ENCODE results near the gene SYT5. TPM values are rescaled to one million over a fixed set of nuclear protein-coding genes. Genes with fewer than 3 reads are reported as not detected.

The SYT5 gene
- total RNA-seq, 1 donor, result not detected

GRCh38 chr19:55223291-55224037 lies 43.4 kb upstream of the SYT5 start:
- H3K36me3 ChIP-seq (ENCODE audit: insufficient read depth, low read length), result peaks cover 6% of the 10 kb centered on the region
- H3K79me2 ChIP-seq (ENCODE audit: insufficient read depth, low read length), result no peaks in the 10 kb centered on the region
- no peak overlapping the region for H2AFZ ChIP-seq (ENCODE audit: low read length)
- peak; percentile 72 for DNase-seq (ENCODE audit: insufficient read length, low spot score, missing footprints)
- no peak overlapping the region for H3K4me3 ChIP-seq (ENCODE audit: insufficient read depth, low read length)
- no peaks in the 10 kb centered on the region for H3K27me3 ChIP-seq (ENCODE audit: insufficient read depth, low read length)
- no peak for TF ChIP-seq CTCF (IDR thresholded peaks at IDR 0.05; ENCODE audit: extremely low read depth, low read depth, low read length)
- no peaks in the 10 kb centered on the region for H3K9me3 ChIP-seq (ENCODE audit: low read depth, low read length)
- H3K4me2 ChIP-seq (ENCODE audit: insufficient read depth, low read length), result no peak overlapping the region
- no peak overlapping the region for H3K27ac ChIP-seq (ENCODE audit: low read depth, low read length)
- peaks cover 10% of the 10 kb centered on the region for H4K20me1 ChIP-seq (ENCODE audit: insufficient read depth, low read length)
- no peaks in the 10 kb centered on the region for H3K4me1 ChIP-seq (ENCODE audit: insufficient read depth, low read length)

GRCh38 chr19:55220525-55220924 lies 40.4 kb upstream of the SYT5 start:
- H3K36me3 ChIP-seq (ENCODE audit: insufficient read depth, low read length), result no peaks in the 10 kb centered on the region
- H3K4me2 ChIP-seq (ENCODE audit: insufficient read depth, low read length), result no peak overlapping the region
- no peak overlapping the region for H3K27ac ChIP-seq (ENCODE audit: low read depth, low read length)
- no peak overlapping the region for H2AFZ ChIP-seq (ENCODE audit: low read length)
- DNase-seq (ENCODE audit: insufficient read length, low spot score, missing footprints), result peak; percentile 69
- peaks cover 5% of the 10 kb centered on the region for H4K20me1 ChIP-seq (ENCODE audit: insufficient read depth, low read length)
- no peaks in the 10 kb centered on the region for H3K9me3 ChIP-seq (ENCODE audit: low read depth, low read length)
- H3K4me3 ChIP-seq (ENCODE audit: insufficient read depth, low read length), result no peak overlapping the region
- peaks cover 9% of the 10 kb centered on the region for H3K4me1 ChIP-seq (ENCODE audit: insufficient read depth, low read length)
- no peak for TF ChIP-seq CTCF (IDR thresholded peaks at IDR 0.05; ENCODE audit: extremely low read depth, low read depth, low read length)
- H3K79me2 ChIP-seq (ENCODE audit: insufficient read depth, low read length), result no peaks in the 10 kb centered on the region
- H3K27me3 ChIP-seq (ENCODE audit: insufficient read depth, low read length), result no peaks in the 10 kb centered on the region

GRCh38 chr19:55216461-55217198 lies 36.5 kb upstream of the SYT5 start:
- H4K20me1 ChIP-seq (ENCODE audit: insufficient read depth, low read length), result peaks cover 3% of the 10 kb centered on the region
- H2AFZ ChIP-seq (ENCODE audit: low read length), result no peak overlapping the region
- TF ChIP-seq CTCF (IDR thresholded peaks at IDR 0.05; ENCODE audit: extremely low read depth, low read depth, low read length), result no peak

GRCh38 chr19:55213547-55213946 lies 33.5 kb upstream of the SYT5 start:
- peaks cover 4% of the 10 kb centered on the region for H3K9me3 ChIP-seq (ENCODE audit: low read depth, low read length)
- H4K20me1 ChIP-seq (ENCODE audit: insufficient read depth, low read length), result peaks cover 5% of the 10 kb centered on the region
- TF ChIP-seq CTCF (IDR thresholded peaks at IDR 0.05; ENCODE audit: extremely low read depth, low read depth, low read length), result no peak
- peaks cover 25% of the 10 kb centered on the region for H3K4me1 ChIP-seq (ENCODE audit: insufficient read depth, low read length)
- DNase-seq (ENCODE audit: insufficient read length, low spot score, missing footprints), result no peak
- no peak overlapping the region for H3K27ac ChIP-seq (ENCODE audit: low read depth, low read length)
- H3K27me3 ChIP-seq (ENCODE audit: insufficient read depth, low read length), result no peaks in the 10 kb centered on the region
- H3K79me2 ChIP-seq (ENCODE audit: insufficient read depth, low read length), result no peaks in the 10 kb centered on the region
- no peak overlapping the region for H3K4me2 ChIP-seq (ENCODE audit: insufficient read depth, low read length)
- H3K36me3 ChIP-seq (ENCODE audit: insufficient read depth, low read length), result no peaks in the 10 kb centered on the region
- no peak overlapping the region for H2AFZ ChIP-seq (ENCODE audit: low read length)
- H3K4me3 ChIP-seq (ENCODE audit: insufficient read depth, low read length), result no peak overlapping the region

More at GRCh38 chr19:55216461-55217198, 36.5 kb upstream of the SYT5 start:
- Histone ChIP-seq H3K27me3 (ENCODE audit: insufficient read depth, low read length) (no peaks in the 10 kb centered on the region), H3K4me2 (ENCODE audit: insufficient read depth, low read length) (peak overlapping the region; percentile 83), H3K79me2 (ENCODE audit: insufficient read depth, low read length) (no peaks in the 10 kb centered on the region), H3K36me3 (ENCODE audit: insufficient read depth, low read length) (no peaks in the 10 kb centered on the region), H3K27ac (ENCODE audit: low read depth, low read length) (peak overlapping the region; percentile 58), H3K4me1 (ENCODE audit: insufficient read depth, low read length) (peaks cover 9% of the 10 kb centered on the region), H3K4me3 (ENCODE audit: insufficient read depth, low read length) (peak overlapping the region; percentile 60), H3K9me3 (ENCODE audit: low read depth, low read length) (peaks cover 4% of the 10 kb centered on the region)
- DNase-seq (ENCODE audit: insufficient read length, low spot score, missing footprints), result peak; percentile 99
